Measurements from ENCODE around the gene LFNG.
A peak's percentile ranks its signal among the peaks of the same experiment; 100 is the strongest.

The LFNG gene

GRCh38 chr7:2504128-2504888 lies 15.3 kb upstream of the LFNG start:
- no peak for DNase-seq

GRCh38 chr7:2504889-2505375 lies 14.6 kb upstream of the LFNG start:
- DNase-seq, result no peak

GRCh38 chr7:2505401-2505800 lies 14.2 kb upstream of the LFNG start:
- no peak for DNase-seq

- DNase-seq, result no peak
These were observed 12.2 kb upstream of the LFNG start for GRCh38 chr7:2507208-2507916.

GRCh38 chr7:2507917-2508306 lies 11.7 kb upstream of the LFNG start:
- DNase-seq, result no peak

- no peak for DNase-seq
These were observed 11.0 kb upstream of the LFNG start for GRCh38 chr7:2508327-2509215.

GRCh38 chr7:2509298-2509906 lies 10.2 kb upstream of the LFNG start:
- no peak for DNase-seq

GRCh38 chr7:2510130-2510776 lies 9.3 kb upstream of the LFNG start:
- no peak for DNase-seq

- no peak for DNase-seq
These were observed 8.4 kb upstream of the LFNG start for GRCh38 chr7:2510909-2511768.

- no peak for DNase-seq
These were observed 7.8 kb upstream of the LFNG start for GRCh38 chr7:2511769-2512168.

GRCh38 chr7:2512179-2512661 lies 7.4 kb upstream of the LFNG start:
- no peak for DNase-seq

- DNase-seq, result no peak
These were observed 6.9 kb upstream of the LFNG start for GRCh38 chr7:2512713-2513112.

GRCh38 chr7:2513702-2514101 lies 5.9 kb upstream of the LFNG start:
- no peak for DNase-seq

- no peak for DNase-seq
These were observed 4.8 kb upstream of the LFNG start for GRCh38 chr7:2514473-2515423.

GRCh38 chr7:2515424-2516193 lies 4.0 kb upstream of the LFNG start:
- no peak for DNase-seq

- DNase-seq, result no peak
These were observed 3.4 kb upstream of the LFNG start for GRCh38 chr7:2516194-2516555.

- DNase-seq, result no peak
These were observed 2.5 kb upstream of the LFNG start for GRCh38 chr7:2517026-2517425.

- DNase-seq, result peak; percentile 93
These were observed 1.7 kb upstream of the LFNG start for GRCh38 chr7:2517678-2518507.

Data from NCI-H1694 (cell line).